ENCODE results near the gene RPL41.

RPL41 gene

GRCh38 chr12:56078931-56079722, 37.3 kb upstream of the RPL41 start (continued):
- no peak for TF ChIP-seq ZNF18 (tag by site-specific recombination; IDR thresholded peaks at IDR 0.05)
- peak; percentile 91 for TF ChIP-seq ZNF501 (tag by site-specific recombination; IDR thresholded peaks at IDR 0.05)
- TF ChIP-seq MYNN (tag by site-specific recombination; IDR thresholded peaks at IDR 0.05; ENCODE audit: borderline replicate concordance), result 0 out of 2 replicates have a peak, but pooled peaks have one; percentile 19
- no peak for TF ChIP-seq ATF2 (tag by site-specific recombination; IDR thresholded peaks at IDR 0.05; ENCODE audit: low read depth)
- no peak for TF ChIP-seq HOXD13 (CRISPR knock-in tag; IDR thresholded peaks at IDR 0.05; ENCODE audit: borderline replicate concordance)
- TF ChIP-seq BCL6B (tag by site-specific recombination; IDR thresholded peaks at IDR 0.05), result no peak
- no peak for TF ChIP-seq ZNF133 (tag by site-specific recombination; IDR thresholded peaks at IDR 0.05)
- no peak for TF ChIP-seq ZNF121 (tag by site-specific recombination; IDR thresholded peaks at IDR 0.05)
- TF ChIP-seq SP3 (tag by site-specific recombination; IDR thresholded peaks at IDR 0.05), result no peak
- no peak for TF ChIP-seq GLI2 (tag by site-specific recombination; IDR thresholded peaks at IDR 0.05; ENCODE audit: borderline replicate concordance, low read depth)
- no peak for TF ChIP-seq REST (tag by site-specific recombination; IDR thresholded peaks at IDR 0.05)
- TF ChIP-seq ZNF654 (tag by site-specific recombination; IDR thresholded peaks at IDR 0.05; ENCODE audit: low read depth), result peak; percentile 31; the same call in 1 of the 2 replicates
- no peak for TF ChIP-seq ZSCAN5A (tag by site-specific recombination; IDR thresholded peaks at IDR 0.05)
- peak; percentile 99 for TF ChIP-seq ZBTB8A (tag by site-specific recombination; IDR thresholded peaks at IDR 0.05)
- TF ChIP-seq ZNF529 (tag by site-specific recombination; IDR thresholded peaks at IDR 0.05; ENCODE audit: insufficient replicate concordance), result no peak
- TF ChIP-seq IKZF3 (tag by site-specific recombination; IDR thresholded peaks at IDR 0.05), result peak; percentile 79
- TF ChIP-seq ZBTB48 (tag by site-specific recombination; IDR thresholded peaks at IDR 0.05), result peak; percentile 66; the same call in 1 of the 2 replicates
- no peak for TF ChIP-seq ZNF530 (tag by site-specific recombination; IDR thresholded peaks at IDR 0.05; ENCODE audit: low read depth)
- TF ChIP-seq MEIS1 (CRISPR knock-in tag; IDR thresholded peaks at IDR 0.05; ENCODE audit: borderline replicate concordance), result no peak
- peak; percentile 85 for TF ChIP-seq KLF17 (tag by site-specific recombination; IDR thresholded peaks at IDR 0.05)
- TF ChIP-seq ZNF335 (tag by site-specific recombination; conservative IDR thresholded peaks at IDR 0.05), result peak; percentile 88
- no peak for TF ChIP-seq PRDM4 (tag by site-specific recombination; IDR thresholded peaks at IDR 0.05)
- no peak for TF ChIP-seq ZBTB26 (tag by site-specific recombination; optimal IDR thresholded peaks at IDR 0.05)
- peak; percentile 68 for TF ChIP-seq ZBTB17 (tag by site-specific recombination; IDR thresholded peaks at IDR 0.05)

Measured in HEK293 (cell line).